B cell (primary cell): ENCODE measurements around the gene GRM4. TPM values are rescaled to one million over a fixed set of nuclear protein-coding genes. Genes with fewer than 3 reads are reported as not detected.

Source experiments
- ATAC-seq: fragments of 200-7000 bp; cut with Tn5 transposase; one replicate; pipeline ENCODE4 v1.10.0; 2021; ENCODE audit warnings: low read depth, mild to moderate bottlenecking, moderate number of reproducible peaks, moderate library complexity
- CTCF ChIA-PET: fragments of 350-600 bp; sonication (Branson Sonifier 250); formaldehyde crosslinking; loops from one replicate; lab custom pipeline; 2021; ENCODE audit warnings: antibody characterized with exemption, inconsistent platforms; lab: Charles Lee
- POLR2A ChIA-PET: fragments of 350-600 bp; sonication (Branson Sonifier 250); formaldehyde crosslinking; loops from one replicate; lab custom pipeline; 2021; ENCODE audit warnings: antibody characterized with exemption; lab: Charles Lee
- DNase-seq: peaks from one replicate; pipeline ENCODE4 v3.0.0; 2013
- H2AFZ ChIP-seq: 2 replicates; pipeline ENCODE4 v1.6.1; 2012; ENCODE audit warnings: mild to moderate bottlenecking, low read depth, low read length; ENCODE audit not compliant: insufficient read depth, poor library complexity, severe bottlenecking
- H3K27ac ChIP-seq, 2 donors: 1 replicate in 1 of 2; 2 replicates in 1 of 2; pipeline ENCODE4 v1.5.1; 2012 to 2013; ENCODE audit warnings: low read length in 2 of 2, mild to moderate bottlenecking in 2 of 2, moderate library complexity in 1 of 2
- H3K27me3 ChIP-seq, 4 experiments: fragments of 200-600 bp in 1 of 4; sonication (generic) in 1 of 4; replicated peaks in 1 of 4; 1 replicate in 2 of 4; 2 replicates in 2 of 4; pipeline versions ENCODE4 v1.6.1 to v1.7.0; 2013 to 2016; ENCODE audit warnings: low read length in 3 of 4, mild to moderate bottlenecking in 2 of 4, mixed read lengths in 1 of 4, moderate library complexity in 1 of 4; ENCODE audit not compliant: insufficient read depth in 4 of 4, control insufficient read depth in 3 of 4; ENCODE audit errors: control extremely low read depth in 1 of 4
- H3K36me3 ChIP-seq, 2 experiments: replicated peaks in 1 of 2; 1 replicate in 1 of 2; 2 replicates in 1 of 2; pipeline versions ENCODE4 v1.6.1 to v1.7.1; 2013; ENCODE audit warnings: low read length in 1 of 2; ENCODE audit not compliant: insufficient read depth in 2 of 2, control insufficient read depth in 1 of 2; ENCODE audit errors: control extremely low read depth in 1 of 2, extremely low read depth in 1 of 2
- H3K4me1 ChIP-seq, 2 donors: fragments of 200-600 bp in 1 of 2; sonication (generic) in 1 of 2; 1 replicate in 1 of 2; 2 replicates in 1 of 2; pipeline versions ENCODE4 v1.5.1 to v1.6.1; 2013 to 2017; ENCODE audit warnings: low read length in 2 of 2; ENCODE audit not compliant: control insufficient read depth in 2 of 2, insufficient read depth in 2 of 2
- H3K4me2 ChIP-seq: replicated peaks from 2 replicates; pipeline ENCODE3; 2012; ENCODE audit warnings: mild to moderate bottlenecking, low read depth, low read length; ENCODE audit not compliant: poor library complexity, severe bottlenecking
- H3K4me3 ChIP-seq, 5 experiments: fragments of 200-600 bp in 1 of 5; sonication (generic) in 1 of 5; 1 replicate in 3 of 5; 2 replicates in 2 of 5; pipeline versions ENCODE4 v1.5.1 to v1.7.0; 2011 to 2016; ENCODE audit warnings: low read length in 4 of 5, mild to moderate bottlenecking in 4 of 5, low read depth in 2 of 5, control low read depth in 1 of 5, moderate library complexity in 1 of 5; ENCODE audit not compliant: insufficient read depth in 1 of 5; ENCODE audit errors: control extremely low read depth in 1 of 5, extremely low read depth in 1 of 5
- H3K79me2 ChIP-seq: fragments of 200-600 bp; sonication (generic); one replicate; pipeline ENCODE4 v1.6.0; 2016; ENCODE audit warnings: low read length; ENCODE audit not compliant: control insufficient read depth, insufficient read depth
- H3K9ac ChIP-seq: fragments of 200-600 bp; sonication (generic); 2 replicates; pipeline ENCODE4 v1.6.1; 2017; ENCODE audit warnings: mild to moderate bottlenecking, low read length, moderate library complexity
- H3K9me3 ChIP-seq, 3 donors: one replicate each; pipeline versions ENCODE4 v1.6.1 to v1.7.1; 2013; ENCODE audit warnings: low read length in 2 of 3; ENCODE audit not compliant: control insufficient read depth in 2 of 3, insufficient read depth in 1 of 3; ENCODE audit errors: control extremely low read depth in 1 of 3
- H4K20me1 ChIP-seq: 2 replicates; pipeline ENCODE4 v1.6.0; 2012; ENCODE audit warnings: mild to moderate bottlenecking, low read length; ENCODE audit not compliant: insufficient read depth, control insufficient read depth, poor library complexity, severe bottlenecking
- H3K27ac Mint-ChIP-seq: one replicate; pipeline ENCODE4 v1.8.0; 2021; ENCODE audit warnings: mixed read lengths
- H3K27me3 Mint-ChIP-seq: one replicate; pipeline ENCODE4 v1.8.0; 2021; ENCODE audit warnings: mixed read lengths
- H3K4me1 Mint-ChIP-seq: one replicate; pipeline ENCODE4 v1.8.0; 2021; ENCODE audit warnings: mixed read lengths
- H3K4me3 Mint-ChIP-seq: one replicate; pipeline ENCODE4 v1.8.0; 2021; ENCODE audit warnings: mixed read lengths
- H3K9me3 Mint-ChIP-seq: one replicate; pipeline ENCODE4 v1.8.0; 2022; ENCODE audit warnings: mixed read lengths; ENCODE audit not compliant: insufficient read depth
- EZH2 ChIP-seq: IDR thresholded peaks from 2 replicates; pipeline ENCODE4 v1.6.1; 2012; ENCODE audit warnings: borderline replicate concordance, low read depth, mild to moderate bottlenecking, moderate library complexity, low read length; ENCODE audit not compliant: insufficient read depth, poor library complexity, severe bottlenecking
- WGBS: methylation state at CpG from one replicate; pipeline ENCODE4 v1.1.5; 2013; ENCODE audit warnings: missing lambda C conversion rate; ENCODE audit not compliant: insufficient coverage; 5-methylcytosine and 5-hydroxymethylcytosine counted together
- intact Hi-C: fragments of 100-400 bp; cut with micrococcal nuclease; formaldehyde crosslinking; loops from one replicate; pipeline ENCODE4 v1.10.0; 2022
- polyA plus RNA-seq: library from polyadenylated mRNA; depleted of rRNA; stranded (reverse); fragments of >200 nt; gene quantifications from 2 replicates; pipeline ENCODE4 v1.2.3, GENCODE V29; 2012
- total RNA-seq, 2 donors: library from RNA; stranded (reverse); fragments of 120-200 nt in 1 of 2; gene quantifications; 1 replicate in 1 of 2; 2 replicates in 1 of 2; pipeline versions ENCODE4 v1.2.3 to v1.2.4, GENCODE V29; 2013 to 2022
- TF ChIP-seq, protein P1 (sequence below): fragments of 200-600 bp; IDR thresholded peaks from one replicate; pipeline ENCODE4 v1.8.0; 2022; ENCODE audit warnings: antibody characterized with exemption, mild to moderate bottlenecking

Gene GRM4
- total and polyA plus RNA-seq, 2 donors (not counting 1 experiment from before 2014, with no cell fraction given), result 0.04 TPM; not detected in 1

- Histone ChIP-seq H3K36me3 (no peaks in the 10 kb centered on the region), H4K20me1 (no peaks in the 10 kb centered on the region), H3K4me2 (no peak overlapping the region), H3K27ac (no peak overlapping the region), H3K4me1 (no peaks in the 10 kb centered on the region), H3K4me3 (no peak overlapping the region), H3K27me3 (peaks cover 0 to 11% (median 1%) of the 10 kb centered on the region in 4 experiments), H3K9me3 (peaks cover 0 to 13% (median 0%) of the 10 kb centered on the region in 3 donors), H3K79me2 (no peaks in the 10 kb centered on the region), H3K9ac (no peak overlapping the region), H2AFZ (no peak overlapping the region)
- TF ChIP-seq EZH2, result no peak
- TF ChIP-seq, protein P1, sequence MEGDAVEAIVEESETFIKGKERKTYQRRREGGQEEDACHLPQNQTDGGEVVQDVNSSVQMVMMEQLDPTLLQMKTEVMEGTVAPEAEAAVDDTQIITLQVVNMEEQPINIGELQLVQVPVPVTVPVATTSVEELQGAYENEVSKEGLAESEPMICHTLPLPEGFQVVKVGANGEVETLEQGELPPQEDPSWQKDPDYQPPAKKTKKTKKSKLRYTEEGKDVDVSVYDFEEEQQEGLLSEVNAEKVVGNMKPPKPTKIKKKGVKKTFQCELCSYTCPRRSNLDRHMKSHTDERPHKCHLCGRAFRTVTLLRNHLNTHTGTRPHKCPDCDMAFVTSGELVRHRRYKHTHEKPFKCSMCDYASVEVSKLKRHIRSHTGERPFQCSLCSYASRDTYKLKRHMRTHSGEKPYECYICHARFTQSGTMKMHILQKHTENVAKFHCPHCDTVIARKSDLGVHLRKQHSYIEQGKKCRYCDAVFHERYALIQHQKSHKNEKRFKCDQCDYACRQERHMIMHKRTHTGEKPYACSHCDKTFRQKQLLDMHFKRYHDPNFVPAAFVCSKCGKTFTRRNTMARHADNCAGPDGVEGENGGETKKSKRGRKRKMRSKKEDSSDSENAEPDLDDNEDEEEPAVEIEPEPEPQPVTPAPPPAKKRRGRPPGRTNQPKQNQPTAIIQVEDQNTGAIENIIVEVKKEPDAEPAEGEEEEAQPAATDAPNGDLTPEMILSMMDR, result no peak
- no peaks in the 10 kb centered on the region for H3K9me3 Mint-ChIP-seq
- no peaks in the 10 kb centered on the region for H3K4me1 Mint-ChIP-seq
- POLR2A ChIA-PET, result interaction anchor here (0.6 kb wide), 1 partner anchor 1347 kb away, joined by 3 read pairs; no protein-coding TSS in a partner anchor
- intact Hi-C loops, result no loop called here
- WGBS, result 82% methylated on average over 5 of the region's 8 CpGs
- CTCF ChIA-PET, result interaction anchor here (1.0 to 4.1 kb wide), 3 partner anchors 24 to 341 kb away, joined by 3 to 76 read pairs (median 3); partner anchors contain the start of gene UQCC2
- H3K27ac Mint-ChIP-seq, result no peak overlapping the region
- peaks cover 35% of the 10 kb centered on the region for H3K27me3 Mint-ChIP-seq
- ATAC-seq (no peak), DNase-seq (no peak)
- H3K4me3 Mint-ChIP-seq, result no peak overlapping the region
Observed at GRCh38 chr6:34052071-34052825, 93.6 kb downstream of the GRM4 start.

GRCh38 chr6:34051331-34051919 is 94.5 kb downstream of the GRM4 start:
- H3K4me2 ChIP-seq, result no peak overlapping the region
- no peaks in the 10 kb centered on the region for H4K20me1 ChIP-seq
- no peak for TF ChIP-seq EZH2
- TF ChIP-seq, protein P1, result no peak
- ATAC-seq (no peak), DNase-seq (no peak)
- peaks cover 0 to 13% (median 0%) of the 10 kb centered on the region in 3 donors for H3K9me3 ChIP-seq
- H3K27me3 Mint-ChIP-seq, result peaks cover 35% of the 10 kb centered on the region
- H3K9ac ChIP-seq, result no peak overlapping the region
- no peak overlapping the region for H3K27ac Mint-ChIP-seq
- 55% methylated on average over 8 of the region's 8 CpGs for WGBS
- no peak overlapping the region for H2AFZ ChIP-seq
- H3K4me3 Mint-ChIP-seq, result no peak overlapping the region
- POLR2A ChIA-PET, result no interaction called here
- H3K27ac ChIP-seq, result no peak overlapping the region
- no peaks in the 10 kb centered on the region for H3K4me1 Mint-ChIP-seq
- H3K27me3 ChIP-seq, result peaks cover 0 to 11% (median 1%) of the 10 kb centered on the region in 4 experiments
- intact Hi-C loops, result no loop called here
- no peaks in the 10 kb centered on the region for H3K9me3 Mint-ChIP-seq
- H3K4me1 ChIP-seq, result no peaks in the 10 kb centered on the region
- H3K4me3 ChIP-seq, result no peak overlapping the region
- H3K79me2 ChIP-seq, result no peaks in the 10 kb centered on the region
- CTCF ChIA-PET, result interaction anchor here (0.6 to 4.1 kb wide), 5 partner anchors 23 to 560 kb away, joined by 3 to 76 read pairs (median 3); partner anchors contain the start of gene UQCC2
- H3K36me3 ChIP-seq, result no peaks in the 10 kb centered on the region
